HEK293 (cell line): ENCODE measurements around the gene TPH2.
A peak's percentile ranks its signal among the peaks of the same experiment; 100 is the strongest.

ENCODE experiments used
- BCL11B ChIP-seq: fragments of 450-650 bp; formaldehyde crosslinking; IDR thresholded peaks from 2 replicates; pipeline ENCODE4 v1.5.1; 2016; ENCODE audit warnings: low read depth, missing biosample characterization, missing genetic modification characterization
- GLIS1 ChIP-seq: fragments of 450-650 bp; formaldehyde crosslinking; IDR thresholded peaks from 2 replicates; pipeline ENCODE4 v1.5.1; 2016; ENCODE audit warnings: missing biosample characterization, missing genetic modification characterization
- KLF16 ChIP-seq: fragments of 450-650 bp; formaldehyde crosslinking; IDR thresholded peaks from 2 replicates; pipeline ENCODE4 v1.5.1; 2017; ENCODE audit warnings: missing biosample characterization, missing genetic modification characterization
- KLF8 ChIP-seq: fragments of 450-650 bp; formaldehyde crosslinking; IDR thresholded peaks from 2 replicates; pipeline ENCODE4 v1.5.1; 2016; ENCODE audit warnings: missing biosample characterization, missing genetic modification characterization
- REST ChIP-seq: fragments of 450-650 bp; formaldehyde crosslinking; IDR thresholded peaks from 2 replicates; pipeline ENCODE4 v1.5.1; 2016; ENCODE audit warnings: missing biosample characterization, missing genetic modification characterization
- SP7 ChIP-seq: fragments of 450-650 bp; formaldehyde crosslinking; IDR thresholded peaks from 2 replicates; pipeline ENCODE4 v1.5.1; 2016; ENCODE audit warnings: missing biosample characterization, missing genetic modification characterization
- TCF7L2 ChIP-seq: IDR thresholded peaks from 2 replicates; pipeline ENCODE4 v1.6.1; 2011; ENCODE audit warnings: low read depth, mild to moderate bottlenecking, inconsistent platforms, low read length, moderate library complexity, borderline replicate concordance
- YY2 ChIP-seq: fragments of 450-650 bp; formaldehyde crosslinking; IDR thresholded peaks from 2 replicates; pipeline ENCODE4 v1.5.1; 2016; ENCODE audit warnings: missing biosample characterization, missing genetic modification characterization
- ZBTB11 ChIP-seq: fragments of 450-650 bp; formaldehyde crosslinking; conservative IDR thresholded peaks from 2 replicates; pipeline ENCODE4 v1.5.1; 2016; ENCODE audit warnings: low read depth, missing biosample characterization, missing genetic modification characterization
- ZBTB17 ChIP-seq: fragments of 450-650 bp; formaldehyde crosslinking; IDR thresholded peaks from 2 replicates; pipeline ENCODE4 v1.5.1; 2016; ENCODE audit warnings: missing biosample characterization, missing genetic modification characterization
- ZBTB26 ChIP-seq: fragments of 450-650 bp; formaldehyde crosslinking; optimal IDR thresholded peaks from 2 replicates; pipeline ENCODE3; 2016; ENCODE audit warnings: missing biosample characterization, mild to moderate bottlenecking, missing genetic modification characterization
- ZBTB49 ChIP-seq: fragments of 450-650 bp; formaldehyde crosslinking; IDR thresholded peaks from 2 replicates; pipeline ENCODE4 v1.5.1; 2016; ENCODE audit warnings: missing biosample characterization, missing genetic modification characterization, low read depth
- ZNF121 ChIP-seq: fragments of 450-650 bp; formaldehyde crosslinking; IDR thresholded peaks from 2 replicates; pipeline ENCODE4 v1.5.1; 2016; ENCODE audit warnings: missing biosample characterization, missing genetic modification characterization
- ZNF223 ChIP-seq: fragments of 450-650 bp; formaldehyde crosslinking; IDR thresholded peaks from 2 replicates; pipeline ENCODE4 v1.5.1; 2016; ENCODE audit warnings: missing biosample characterization, missing genetic modification characterization
- ZNF248 ChIP-seq: fragments of 450-650 bp; formaldehyde crosslinking; IDR thresholded peaks from 2 replicates; pipeline ENCODE4 v1.5.1; 2017; ENCODE audit warnings: missing biosample characterization, missing genetic modification characterization
- ZNF280C ChIP-seq: fragments of 450-650 bp; formaldehyde crosslinking; IDR thresholded peaks from 2 replicates; pipeline ENCODE4 v1.5.1; 2016; ENCODE audit warnings: missing biosample characterization, missing genetic modification characterization
- ZNF37A ChIP-seq: fragments of 450-650 bp; IDR thresholded peaks from 2 replicates; pipeline ENCODE4 v1.5.1; 2018; ENCODE audit warnings: missing biosample characterization, missing genetic modification characterization
- ZNF394 ChIP-seq: fragments of 450-650 bp; formaldehyde crosslinking; IDR thresholded peaks from 2 replicates; pipeline ENCODE4 v1.5.1; 2016; ENCODE audit warnings: missing biosample characterization, missing genetic modification characterization, mild to moderate bottlenecking, moderate library complexity, borderline replicate concordance
- ZNF416 ChIP-seq: fragments of 450-650 bp; formaldehyde crosslinking; IDR thresholded peaks from 2 replicates; pipeline ENCODE4 v1.5.1; 2016; ENCODE audit warnings: missing biosample characterization, missing genetic modification characterization
- ZNF596 ChIP-seq: fragments of 450-650 bp; IDR thresholded peaks from 2 replicates; pipeline ENCODE4 v1.5.0; 2018; ENCODE audit warnings: missing biosample characterization, mild to moderate bottlenecking, missing genetic modification characterization, moderate library complexity
- ZNF610 ChIP-seq: fragments of 450-650 bp; formaldehyde crosslinking; IDR thresholded peaks from 2 replicates; pipeline ENCODE4 v1.5.1; 2016; ENCODE audit warnings: missing biosample characterization, missing genetic modification characterization, borderline replicate concordance
- ZNF654 ChIP-seq: fragments of 450-650 bp; formaldehyde crosslinking; IDR thresholded peaks from 2 replicates; pipeline ENCODE4 v1.5.1; 2016; ENCODE audit warnings: low read depth, missing biosample characterization, missing genetic modification characterization
- ZNF658 ChIP-seq: fragments of 450-650 bp; formaldehyde crosslinking; IDR thresholded peaks from 2 replicates; pipeline ENCODE4; 2016; ENCODE audit warnings: missing biosample characterization, missing genetic modification characterization
- ZNF837 ChIP-seq: fragments of 450-650 bp; formaldehyde crosslinking; IDR thresholded peaks from 2 replicates; pipeline ENCODE4 v1.5.1; 2016; ENCODE audit warnings: missing biosample characterization, missing genetic modification characterization
- ZSCAN30 ChIP-seq: fragments of 450-650 bp; IDR thresholded peaks from 2 replicates; pipeline ENCODE4 v1.5.1; 2018; ENCODE audit warnings: missing biosample characterization, mild to moderate bottlenecking, missing genetic modification characterization, moderate library complexity
- ZSCAN5A ChIP-seq: fragments of 450-650 bp; formaldehyde crosslinking; IDR thresholded peaks from 2 replicates; pipeline ENCODE4 v1.5.1; 2016; ENCODE audit warnings: missing biosample characterization, missing genetic modification characterization

Gene TPH2

GRCh38 chr12:71938728-71939385 is at the start of gene TPH2 (continued):
- TF ChIP-seq ZSCAN5A (no peak), ZNF658 (tag by site-specific recombination) (no peak), GLIS1 (no peak), ZNF248 (tag by site-specific recombination) (no peak), ZNF837 (tag by site-specific recombination) (no peak), ZBTB26 (tag by site-specific recombination) (no peak), ZBTB11 (tag by site-specific recombination) (no peak), ZNF394 (tag by site-specific recombination) (0 out of 2 replicates have a peak, but pooled peaks have one; percentile 19), ZSCAN30 (tag by site-specific recombination) (0 out of 2 replicates have a peak, but pooled peaks have one; percentile 54), YY2 (tag by site-specific recombination) (no peak), ZNF654 (tag by site-specific recombination) (peak; percentile 75), ZNF223 (tag by site-specific recombination) (no peak), BCL11B (tag by site-specific recombination) (no peak), KLF8 (tag by site-specific recombination) (0 out of 2 replicates have a peak, but pooled peaks have one; percentile 24), TCF7L2 (no peak), ZNF280C (no peak), ZNF121 (tag by site-specific recombination) (no peak), REST (tag by site-specific recombination) (peak; percentile 99), ZNF37A (no peak), ZNF610 (tag by site-specific recombination) (no peak), ZNF596 (no peak), ZBTB17 (peak; percentile 19; the same call in 1 of the 2 replicates), KLF16 (peak; percentile 69), ZBTB49 (tag by site-specific recombination) (no peak), SP7 (tag by site-specific recombination) (0 out of 2 replicates have a peak, but pooled peaks have one; percentile 16), ZNF416 (tag by site-specific recombination) (no peak)
